HK-2 (cell line): ENCODE data around the gene PROC.
"Not testable (repeated sequence)": the region's sequence is repeated elsewhere in the genome, so short reads cannot be mapped to it uniquely, and the experiment has no call there.

Experiments used
- DNase-seq: peaks from one replicate; pipeline ENCODE4 v3.0.0-alpha.2; 2018; ENCODE audit not compliant: unreplicated experiment

Gene PROC

DNA sequence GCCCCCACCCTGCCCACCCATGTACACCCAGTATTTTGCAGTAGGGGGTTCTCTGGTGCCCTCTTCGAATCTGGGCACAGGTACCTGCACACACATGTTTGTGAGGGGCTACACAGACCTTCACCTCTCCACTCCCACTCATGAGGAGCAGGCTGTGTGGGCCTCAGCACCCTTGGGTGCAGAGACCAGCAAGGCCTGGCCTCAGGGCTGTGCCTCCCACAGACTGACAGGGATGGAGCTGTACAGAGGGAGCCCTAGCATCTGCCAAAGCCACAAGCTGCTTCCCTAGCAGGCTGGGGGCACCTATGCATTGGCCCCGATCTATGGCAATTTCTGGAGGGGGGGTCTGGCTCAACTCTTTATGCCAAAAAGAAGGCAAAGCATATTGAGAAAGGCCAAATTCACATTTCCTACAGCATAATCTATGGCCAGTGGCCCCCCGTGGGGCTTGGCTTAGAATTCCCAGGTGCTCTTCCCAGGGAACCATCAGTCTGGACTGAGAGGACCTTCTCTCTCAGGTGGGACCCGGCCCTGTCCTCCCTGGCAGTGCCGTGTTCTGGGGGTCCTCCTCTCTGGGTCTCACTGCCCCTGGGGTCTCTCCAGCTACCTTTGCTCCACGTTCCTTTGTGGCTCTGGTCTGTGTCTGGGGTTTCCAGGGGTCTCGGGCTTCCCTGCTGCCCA, 9.3 kb downstream of the PROC start:
- no peak for DNase-seq

DNA sequence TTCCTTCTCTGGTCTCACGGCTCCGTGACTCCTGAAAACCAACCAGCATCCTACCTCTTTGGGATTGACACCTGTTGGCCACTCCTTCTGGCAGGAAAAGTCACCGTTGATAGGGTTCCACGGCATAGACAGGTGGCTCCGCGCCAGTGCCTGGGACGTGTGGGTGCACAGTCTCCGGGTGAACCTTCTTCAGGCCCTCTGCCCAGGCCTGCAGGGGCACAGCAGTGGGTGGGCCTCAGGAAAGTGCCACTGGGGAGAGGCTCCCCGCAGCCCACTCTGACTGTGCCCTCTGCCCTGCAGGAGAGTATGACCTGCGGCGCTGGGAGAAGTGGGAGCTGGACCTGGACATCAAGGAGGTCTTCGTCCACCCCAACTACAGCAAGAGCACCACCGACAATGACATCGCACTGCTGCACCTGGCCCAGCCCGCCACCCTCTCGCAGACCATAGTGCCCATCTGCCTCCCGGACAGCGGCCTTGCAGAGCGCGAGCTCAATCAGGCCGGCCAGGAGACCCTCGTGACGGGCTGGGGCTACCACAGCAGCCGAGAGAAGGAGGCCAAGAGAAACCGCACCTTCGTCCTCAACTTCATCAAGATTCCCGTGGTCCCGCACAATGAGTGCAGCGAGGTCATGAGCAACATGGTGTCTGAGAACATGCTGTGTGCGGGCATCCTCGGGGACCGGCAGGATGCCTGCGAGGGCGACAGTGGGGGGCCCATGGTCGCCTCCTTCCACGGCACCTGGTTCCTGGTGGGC, 10.0 kb downstream of the PROC start:
- no peak for DNase-seq

DNA sequence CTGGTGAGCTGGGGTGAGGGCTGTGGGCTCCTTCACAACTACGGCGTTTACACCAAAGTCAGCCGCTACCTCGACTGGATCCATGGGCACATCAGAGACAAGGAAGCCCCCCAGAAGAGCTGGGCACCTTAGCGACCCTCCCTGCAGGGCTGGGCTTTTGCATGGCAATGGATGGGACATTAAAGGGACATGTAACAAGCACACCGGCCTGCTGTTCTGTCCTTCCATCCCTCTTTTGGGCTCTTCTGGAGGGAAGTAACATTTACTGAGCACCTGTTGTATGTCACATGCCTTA, 10.5 kb downstream of the PROC start:
- no peak for DNase-seq

DNA sequence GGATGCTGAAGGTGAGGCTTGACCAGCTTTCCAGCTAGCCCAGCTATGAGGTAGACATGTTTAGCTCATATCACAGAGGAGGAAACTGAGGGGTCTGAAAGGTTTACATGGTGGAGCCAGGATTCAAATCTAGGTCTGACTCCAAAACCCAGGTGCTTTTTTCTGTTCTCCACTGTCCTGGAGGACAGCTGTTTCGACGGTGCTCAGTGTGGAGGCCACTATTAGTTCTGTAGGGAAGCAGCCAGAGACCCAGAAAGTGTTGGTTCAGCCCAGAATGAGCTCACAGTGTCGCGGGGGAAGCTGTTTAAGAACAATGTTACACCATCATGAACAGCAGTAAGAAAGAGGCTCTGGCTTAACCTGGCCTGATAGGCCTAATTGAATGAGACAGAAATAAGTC, 11.1 kb downstream of the PROC start:
- DNase-seq = no peak

DNA sequence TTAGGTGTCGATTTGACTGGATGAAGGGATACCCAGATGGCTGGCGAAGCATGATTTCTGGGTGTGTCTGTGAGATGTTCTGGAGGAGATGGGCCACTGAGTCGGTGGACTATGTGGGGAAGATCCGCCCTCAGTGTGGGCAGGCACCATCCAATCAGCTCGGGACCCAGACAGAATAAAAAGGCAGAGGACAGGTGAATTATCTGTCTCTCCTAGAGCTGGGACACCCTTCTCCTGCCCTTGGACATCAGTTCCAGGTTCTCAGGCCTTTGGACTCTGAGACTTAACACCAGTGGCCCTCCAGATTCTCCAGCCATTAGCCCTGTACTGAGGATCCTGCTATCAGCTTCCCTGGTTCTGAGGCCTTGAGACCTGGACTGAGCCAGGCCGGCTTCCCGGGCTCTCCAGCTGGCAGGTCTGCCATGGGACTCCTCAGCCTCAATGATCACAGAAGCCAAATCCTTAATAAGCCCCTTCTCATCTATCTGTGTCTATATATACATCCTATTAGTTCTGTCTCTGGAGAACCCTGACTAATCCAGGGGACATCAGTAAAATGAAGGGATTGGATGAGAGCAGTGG, 11.7 kb downstream of the PROC start:
- no peak for DNase-seq

DNA sequence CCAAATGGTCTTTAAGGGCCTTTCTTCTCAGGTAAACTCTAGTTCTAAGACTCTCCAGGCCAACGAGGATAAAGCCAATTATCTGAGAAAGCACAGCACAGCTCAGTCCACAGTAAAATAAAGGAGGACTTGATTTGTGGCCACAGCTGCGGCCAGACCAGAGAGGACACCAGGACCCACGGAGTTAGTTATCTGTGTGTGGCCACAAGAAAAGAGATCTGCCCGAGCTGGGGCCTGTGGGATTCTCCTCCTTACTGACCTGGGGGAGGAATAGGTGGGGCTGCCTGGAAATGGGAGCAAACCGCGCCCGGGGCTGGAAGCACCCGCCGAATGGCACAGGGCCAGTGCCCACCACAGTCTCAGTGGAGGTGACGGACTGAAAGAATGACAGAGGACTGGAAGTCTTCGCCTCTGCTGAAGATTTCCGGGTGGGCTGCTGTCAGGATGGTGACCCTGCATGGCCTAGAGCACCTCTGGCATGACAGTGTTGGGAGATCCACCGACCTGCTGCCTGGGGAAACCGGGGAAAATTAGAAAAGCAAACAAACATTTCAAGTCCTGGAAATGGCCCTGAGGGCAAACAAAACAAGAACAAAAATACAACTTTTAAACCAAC, 13.3 kb downstream of the PROC start:
- DNase-seq = no peak

DNA sequence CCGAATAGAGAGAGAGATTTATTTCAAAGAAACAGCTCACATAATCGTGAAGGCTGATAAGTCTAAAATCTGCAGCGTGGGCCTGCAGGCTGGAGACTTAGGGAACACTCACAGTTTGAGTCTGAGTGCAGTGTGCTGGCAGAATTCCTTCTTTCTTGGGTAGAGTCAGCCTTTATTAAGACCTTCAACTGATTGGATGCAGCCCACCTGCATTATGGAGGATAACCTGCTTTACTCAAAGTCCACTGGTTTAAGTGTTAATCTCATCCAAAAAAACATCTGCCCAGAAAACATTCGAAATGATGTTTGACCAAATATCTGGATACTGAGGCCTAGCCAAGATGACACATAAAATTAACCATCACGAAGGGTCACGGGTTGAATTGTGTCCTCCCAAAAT, 16.3 kb downstream of the PROC start:
- DNase-seq = no peak

DNA sequence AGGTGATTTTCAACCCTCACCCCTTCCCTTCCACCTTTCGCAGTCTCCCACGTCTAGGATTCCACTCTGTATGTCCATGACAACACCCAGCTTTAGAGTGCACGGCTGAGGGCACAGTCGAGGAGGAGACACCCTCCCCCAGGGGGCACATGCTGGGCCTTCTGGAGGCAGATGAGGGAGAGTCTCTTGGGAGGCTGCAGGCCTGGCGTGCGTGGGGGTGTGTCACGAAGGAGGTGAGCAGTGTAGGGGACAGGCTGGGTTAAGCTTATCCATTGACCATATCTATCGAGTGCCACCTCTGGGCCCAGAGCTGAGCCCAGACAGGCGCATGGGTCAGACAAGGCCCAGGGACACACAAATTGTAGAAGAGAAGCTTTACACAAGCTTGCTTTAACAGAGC, 18.8 kb downstream of the PROC start:
- DNase-seq = no peak

DNA sequence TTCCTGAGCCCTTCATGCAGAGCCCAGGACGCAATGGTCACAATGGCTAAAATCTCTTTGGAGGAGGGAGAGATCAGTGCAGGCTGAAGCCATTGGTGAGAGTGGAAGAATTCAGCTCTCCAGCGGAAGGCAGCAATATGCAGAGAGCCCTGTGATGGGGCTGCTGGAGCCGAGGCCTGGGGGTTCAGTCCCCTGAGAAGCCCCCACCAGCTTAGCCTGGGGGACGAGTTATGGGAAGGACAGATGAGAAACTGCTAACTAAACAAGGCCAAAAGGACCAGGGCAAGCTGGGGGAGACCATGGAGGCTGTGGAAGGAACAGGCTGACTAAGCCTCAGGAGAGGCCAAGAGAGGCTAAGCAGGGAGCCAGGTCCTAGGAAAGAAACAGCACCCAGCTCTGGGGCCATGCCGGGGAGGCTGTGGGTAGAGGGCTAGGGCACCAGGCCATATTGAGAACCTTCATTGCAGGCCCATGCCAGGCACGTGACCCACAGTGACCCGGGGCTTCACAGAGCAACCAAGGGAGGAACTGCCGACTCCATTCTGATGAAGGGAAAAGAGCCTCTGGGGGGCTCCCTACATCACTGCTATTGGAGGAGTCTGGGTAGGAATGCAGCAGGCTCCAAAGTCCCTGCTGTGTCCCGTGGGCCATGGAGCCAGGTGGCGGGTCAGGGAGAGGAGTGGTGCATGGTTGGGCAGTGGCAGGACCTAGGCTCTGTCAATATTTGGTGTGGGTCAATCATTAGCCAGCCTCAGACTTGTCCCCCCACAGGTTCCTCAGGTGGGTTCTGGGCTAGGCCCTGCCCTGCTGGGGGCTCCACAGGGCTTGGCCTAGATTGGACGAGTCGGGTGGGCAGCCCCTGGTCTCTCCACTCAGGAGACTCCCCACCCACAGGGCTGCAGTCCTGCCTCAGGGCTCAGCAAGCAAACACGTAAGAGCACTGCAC, 19.8 kb downstream of the PROC start:
- no peak for DNase-seq

DNA sequence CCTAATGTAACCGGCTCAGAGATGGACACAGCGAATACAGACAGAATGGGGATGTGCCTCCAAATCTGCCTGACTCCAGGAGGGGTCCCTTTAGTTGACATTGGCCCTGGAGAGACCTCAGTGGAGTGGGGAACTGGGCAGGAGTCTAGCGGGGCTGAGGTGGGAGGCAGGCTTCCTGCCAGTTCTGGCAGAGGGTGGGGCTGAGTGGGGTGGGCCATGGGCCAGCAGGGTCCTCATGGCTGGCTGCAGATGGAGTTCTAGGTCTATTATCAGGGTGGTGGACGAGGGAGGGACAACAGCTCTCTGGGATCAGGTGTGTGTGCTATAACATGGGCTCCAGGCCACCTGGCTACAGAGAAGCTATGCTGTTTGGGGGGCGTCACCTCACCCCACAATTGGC, 21.1 kb downstream of the PROC start:
- no peak for DNase-seq

DNA sequence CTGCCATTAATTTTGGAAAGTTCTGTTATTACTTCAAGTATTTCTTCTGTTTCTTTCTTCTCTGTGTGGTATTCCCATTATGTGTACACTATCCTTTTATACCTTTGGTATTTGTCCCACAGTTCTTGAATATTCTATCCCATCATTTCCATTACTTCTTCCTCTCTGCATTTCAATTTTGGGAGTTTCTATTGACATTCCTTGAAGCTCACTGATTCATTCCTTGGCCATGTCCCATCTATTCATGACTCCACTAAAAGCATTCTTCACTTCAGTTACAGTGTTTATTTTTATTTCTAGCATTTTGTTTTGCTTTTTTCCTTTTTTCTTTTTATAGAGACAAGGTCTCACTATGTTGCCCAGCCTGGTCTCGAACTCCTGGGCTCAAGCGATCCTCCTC, 30.3 kb downstream of the PROC start:
- DNase-seq = no peak

DNA sequence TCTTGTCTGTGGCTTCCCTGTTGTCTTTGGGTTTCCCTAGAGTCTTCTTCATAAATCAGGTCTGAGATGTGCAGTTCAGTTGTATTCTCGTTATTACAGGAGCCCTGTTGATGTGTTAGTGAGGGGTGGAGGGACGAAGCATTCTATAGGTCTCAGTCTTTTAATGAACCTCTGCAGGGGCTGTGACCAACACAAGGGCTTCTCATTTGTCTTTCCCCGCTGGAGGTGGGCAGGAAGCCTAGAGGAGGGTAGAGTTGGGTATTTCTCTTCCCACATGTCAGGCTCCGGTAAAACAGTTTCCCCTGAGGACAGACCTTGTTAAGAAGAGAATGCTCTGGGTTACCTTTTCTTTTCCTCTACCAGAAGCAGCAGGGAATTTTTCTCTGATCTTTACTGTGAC, 31.2 kb downstream of the PROC start:
- no peak for DNase-seq

DNA sequence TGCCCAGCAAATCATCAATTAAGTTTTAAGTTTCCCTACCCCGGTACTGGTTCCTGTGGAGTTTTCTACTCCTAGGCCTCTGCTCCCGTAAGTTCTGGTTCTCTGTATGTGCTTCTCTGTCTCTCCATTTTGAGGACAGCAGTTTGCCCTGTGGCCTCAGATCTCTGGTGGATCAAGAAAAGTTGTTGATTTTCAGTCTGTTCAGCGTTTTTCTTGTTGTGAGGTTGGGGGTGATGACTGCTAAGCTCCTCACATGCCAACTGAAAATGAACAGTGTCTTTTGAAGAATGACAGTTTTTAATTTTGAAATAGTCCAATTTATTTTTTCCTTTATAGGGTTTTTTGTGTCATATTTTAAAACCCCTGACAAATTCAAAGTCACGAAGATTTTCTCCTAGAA, 31.7 kb downstream of the PROC start:
- DNase-seq = no peak

DNA sequence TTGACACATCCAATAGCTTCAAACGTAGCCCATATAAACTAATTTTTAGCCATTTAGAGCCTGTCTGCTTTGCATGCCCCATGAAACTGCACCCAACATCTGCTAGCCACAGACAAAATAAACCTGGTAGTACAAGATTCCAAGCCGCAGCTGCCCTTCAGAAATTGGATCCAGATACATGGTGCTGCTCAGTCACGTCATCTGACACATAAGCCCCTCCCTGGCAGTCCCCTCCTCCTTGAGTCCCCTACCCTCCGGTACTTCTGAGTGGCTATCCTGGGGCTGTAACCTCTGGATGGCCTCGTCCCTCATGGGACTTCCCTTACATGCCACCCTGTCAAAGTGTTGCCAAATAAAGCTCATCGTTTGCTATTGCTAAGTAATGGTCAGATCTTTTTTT, 33.8 kb downstream of the PROC start:
- no peak for DNase-seq

DNA sequence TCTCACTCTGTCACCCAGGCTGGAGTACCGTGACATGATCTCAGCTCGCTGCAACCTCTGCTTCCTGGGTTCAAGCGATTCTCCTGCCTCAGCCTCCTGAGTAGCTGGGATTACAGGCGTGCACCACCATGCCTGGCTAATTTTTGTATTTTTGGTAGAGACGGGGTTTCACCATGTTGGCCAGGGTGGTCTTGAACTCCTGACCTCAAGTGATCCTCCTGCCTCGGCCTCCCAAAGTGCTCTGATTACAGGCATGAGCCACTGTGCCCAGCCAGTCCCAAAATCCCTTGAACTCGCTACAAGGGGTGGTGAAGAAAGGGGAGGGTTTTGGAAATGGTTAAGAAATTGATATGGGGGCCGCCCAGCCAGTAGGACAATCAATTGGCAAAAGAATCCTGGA, 34.2 kb downstream of the PROC start:
- not testable (repeated sequence) for DNase-seq

DNA sequence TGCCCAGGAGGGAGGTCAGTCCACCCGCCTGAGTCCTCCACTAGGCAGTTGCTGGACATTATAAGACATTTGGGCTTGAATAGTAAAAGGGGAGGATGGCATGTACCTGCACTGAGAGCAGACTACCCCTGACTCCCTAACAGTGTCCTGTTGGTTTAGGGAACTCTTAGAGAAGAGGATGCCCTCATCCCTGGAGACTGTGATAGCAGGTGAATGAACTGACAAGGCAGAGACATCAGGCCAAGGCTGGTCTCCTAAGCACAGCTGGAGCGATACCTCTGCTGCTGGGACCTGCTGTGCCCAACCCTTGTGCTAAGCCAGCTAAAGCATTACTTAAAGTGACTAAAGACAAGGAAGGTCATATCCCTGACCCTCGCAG, 34.8 kb downstream of the PROC start:
- no peak for DNase-seq

DNA sequence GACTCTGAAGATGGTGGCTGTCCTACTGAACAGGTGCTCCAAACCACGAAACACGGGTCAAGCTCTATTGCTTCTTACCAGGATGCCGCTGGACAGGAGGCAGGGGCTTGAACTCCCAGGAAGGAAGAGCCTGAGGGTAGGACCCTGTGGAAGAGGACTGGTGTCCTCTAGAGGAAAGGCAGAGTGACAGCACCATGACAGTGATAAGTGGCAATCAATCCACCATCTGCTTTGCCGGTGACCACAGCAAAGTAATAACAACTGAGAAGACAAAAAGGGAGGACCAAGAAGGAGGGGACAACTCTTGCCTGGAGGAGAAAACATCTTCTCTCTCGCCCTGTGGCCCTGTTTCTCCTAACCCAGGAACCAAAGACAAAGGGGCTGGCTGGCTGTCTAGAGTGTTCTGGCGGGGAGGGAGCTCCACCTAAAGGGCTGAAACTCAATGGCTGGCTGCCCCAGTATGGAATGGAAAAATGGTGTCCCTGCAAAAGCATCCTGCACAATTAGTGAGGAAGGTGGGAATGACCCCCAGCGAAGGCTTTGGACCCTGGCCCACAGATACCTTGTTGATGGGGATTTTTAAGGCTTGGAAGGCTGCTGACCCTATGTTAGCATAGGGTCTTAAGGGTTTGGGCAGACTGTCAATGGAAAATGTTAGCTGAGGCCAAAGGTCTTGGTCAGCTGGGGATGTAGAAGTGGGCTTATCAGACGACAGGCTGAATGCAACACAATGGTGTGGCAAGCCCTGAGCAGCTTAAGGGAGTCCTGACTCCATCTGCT, 35.4 kb downstream of the PROC start:
- no peak for DNase-seq

DNA sequence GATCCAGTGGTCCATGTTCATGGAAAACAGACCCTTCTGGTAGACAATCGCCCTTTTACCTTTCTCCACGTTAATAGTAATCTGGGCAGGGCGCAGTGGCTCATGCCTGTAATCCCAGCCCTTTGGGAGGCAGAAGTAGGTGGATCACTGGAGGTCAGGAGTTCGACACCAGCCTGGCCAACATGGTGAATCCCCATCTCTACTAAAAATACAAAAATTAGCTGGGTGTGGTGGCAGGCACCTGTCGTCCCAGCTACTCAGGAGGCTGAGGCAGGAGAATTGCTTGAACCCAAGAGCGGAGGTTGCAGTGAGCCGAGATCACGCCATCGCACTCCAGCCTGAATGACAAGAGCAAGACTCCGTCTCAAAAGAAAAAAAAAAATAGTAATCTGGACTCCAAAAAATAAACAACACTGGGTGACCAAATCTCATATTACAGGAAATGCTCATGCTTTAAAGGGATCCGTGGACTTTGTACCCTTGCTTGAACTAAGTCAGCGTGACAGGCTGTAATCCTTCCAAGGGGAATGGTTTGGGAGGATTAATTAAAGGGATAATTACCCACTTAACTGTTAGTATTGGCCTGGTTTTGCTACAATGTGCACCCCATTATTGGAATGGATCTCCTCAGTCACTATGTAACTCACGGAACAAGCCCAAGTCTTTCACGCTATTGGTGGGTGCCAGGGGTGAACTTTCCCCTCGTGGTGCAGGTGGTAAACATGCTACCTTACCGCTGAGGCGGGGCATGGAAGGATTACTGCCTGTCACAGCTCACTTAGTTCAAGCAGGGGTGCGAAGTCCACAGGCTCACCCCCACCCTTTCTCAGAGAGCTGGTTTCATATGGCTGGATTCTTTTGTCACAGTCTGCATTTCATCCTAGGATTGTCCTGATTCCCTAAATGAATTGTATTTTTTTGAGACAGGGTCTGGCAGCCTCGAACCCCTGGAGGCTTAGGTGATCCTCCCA, 36.7 kb downstream of the PROC start:
- no peak for DNase-seq

DNA sequence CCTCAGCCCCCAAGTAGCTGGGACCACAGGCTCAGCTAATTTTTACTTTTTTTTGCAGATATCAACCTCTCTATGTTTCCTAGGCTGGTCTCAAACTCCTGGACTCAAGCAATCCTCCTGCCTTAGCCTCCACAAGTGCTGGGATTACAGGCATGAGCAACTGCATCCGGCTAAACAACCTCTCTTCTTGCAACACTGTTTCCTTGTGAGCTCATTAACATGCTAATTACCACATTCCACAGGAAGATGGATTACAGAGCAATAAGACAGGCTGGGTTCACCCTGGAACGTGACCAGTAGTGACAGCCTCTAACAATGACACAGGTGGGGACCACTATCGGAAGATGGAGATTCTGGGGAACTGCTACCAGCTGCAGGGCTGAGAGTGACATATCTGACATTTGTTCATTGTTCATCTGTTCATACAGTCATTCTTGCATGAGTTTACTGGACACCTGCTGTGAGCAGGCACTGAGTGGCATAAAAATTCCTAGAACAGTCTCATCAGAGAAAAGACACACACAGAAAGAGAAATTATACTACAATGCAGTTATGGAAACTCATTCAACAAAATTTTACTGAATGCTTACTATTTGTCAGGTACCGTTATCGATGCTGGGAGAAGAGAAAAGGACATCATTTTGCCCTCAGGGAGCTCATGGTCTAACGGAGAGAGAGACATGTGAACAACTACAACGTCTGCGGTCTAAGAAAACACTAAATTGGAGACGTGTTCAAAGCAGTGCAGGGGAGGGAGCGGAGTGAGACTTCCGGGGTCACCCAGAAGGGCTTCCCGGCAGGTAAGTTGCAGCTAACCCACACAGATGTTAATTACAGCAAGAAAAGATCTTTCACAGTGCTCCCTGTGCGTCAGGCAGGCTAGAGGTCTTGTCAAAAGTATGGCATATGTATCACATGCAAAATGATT, 37.6 kb downstream of the PROC start:
- no peak for DNase-seq
